Hematopoietic multipotent progenitor cell treated with erythropoietin and hydrocortisone succinate and interleukin-3 and kit ligand, for 6 days (in vitro differentiated cells): ENCODE data around the gene SUSD4.

Source experiments
- DNase-seq: peaks from one replicate; pipeline ENCODE4 v3.0.0-alpha.2; 2015

SUSD4 gene

GRCh38 chr1:223355699-223356098 lies 8.3 kb downstream of the SUSD4 start:
- no peak for DNase-seq

- DNase-seq = no peak
These were observed 10.0 kb downstream of the SUSD4 start for GRCh38 chr1:223353939-223354338.

- DNase-seq = no peak
These were observed 11.0 kb downstream of the SUSD4 start for GRCh38 chr1:223352944-223353343.

- no peak for DNase-seq
These were observed 13.5 kb downstream of the SUSD4 start for GRCh38 chr1:223350361-223350908.

- no peak for DNase-seq
These were observed 14.7 kb downstream of the SUSD4 start for GRCh38 chr1:223349241-223349640.

GRCh38 chr1:223348439-223348838 lies 15.5 kb downstream of the SUSD4 start:
- DNase-seq = no peak

- DNase-seq = no peak
These were observed 16.4 kb downstream of the SUSD4 start for GRCh38 chr1:223347583-223347982.

GRCh38 chr1:223346311-223346710 lies 17.7 kb downstream of the SUSD4 start:
- DNase-seq = no peak

- DNase-seq = no peak
These were observed 18.3 kb downstream of the SUSD4 start for GRCh38 chr1:223345720-223346119.

- peak; percentile 43 for DNase-seq
These were observed 19.5 kb downstream of the SUSD4 start for GRCh38 chr1:223344491-223344890.

- peak; percentile 27 for DNase-seq
These were observed 20.3 kb downstream of the SUSD4 start for GRCh38 chr1:223343692-223344091.

- DNase-seq = no peak
These were observed 22.9 kb downstream of the SUSD4 start for GRCh38 chr1:223341121-223341520.

GRCh38 chr1:223340637-223341036 lies 23.3 kb downstream of the SUSD4 start:
- no peak for DNase-seq

GRCh38 chr1:223339861-223340260 lies 24.1 kb downstream of the SUSD4 start:
- no peak for DNase-seq

GRCh38 chr1:223338811-223339746 lies 24.9 kb downstream of the SUSD4 start:
- DNase-seq = no peak

- DNase-seq = no peak
These were observed 26.7 kb downstream of the SUSD4 start for GRCh38 chr1:223337174-223337869.

- no peak for DNase-seq
These were observed 29.8 kb downstream of the SUSD4 start for GRCh38 chr1:223334156-223334555.

- DNase-seq = no peak
These were observed 31.0 kb downstream of the SUSD4 start for GRCh38 chr1:223332997-223333396.

GRCh38 chr1:223331929-223332328 lies 32.0 kb downstream of the SUSD4 start:
- DNase-seq = no peak

- no peak for DNase-seq
These were observed 32.7 kb downstream of the SUSD4 start for GRCh38 chr1:223331301-223331700.

GRCh38 chr1:223330466-223330865 lies 33.5 kb downstream of the SUSD4 start:
- DNase-seq = no peak

- no peak for DNase-seq
These were observed 34.1 kb downstream of the SUSD4 start for GRCh38 chr1:223329664-223330415.

GRCh38 chr1:223329252-223329651 lies 34.7 kb downstream of the SUSD4 start:
- no peak for DNase-seq
